ENCODE measurements around the gene BRMS1L.
"Not testable (repeated sequence)": the region's sequence is repeated elsewhere in the genome, so short reads cannot be mapped to it uniquely, and the experiment has no call there.

BRMS1L gene, protein sequence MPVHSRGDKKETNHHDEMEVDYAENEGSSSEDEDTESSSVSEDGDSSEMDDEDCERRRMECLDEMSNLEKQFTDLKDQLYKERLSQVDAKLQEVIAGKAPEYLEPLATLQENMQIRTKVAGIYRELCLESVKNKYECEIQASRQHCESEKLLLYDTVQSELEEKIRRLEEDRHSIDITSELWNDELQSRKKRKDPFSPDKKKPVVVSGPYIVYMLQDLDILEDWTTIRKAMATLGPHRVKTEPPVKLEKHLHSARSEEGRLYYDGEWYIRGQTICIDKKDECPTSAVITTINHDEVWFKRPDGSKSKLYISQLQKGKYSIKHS

DNA sequence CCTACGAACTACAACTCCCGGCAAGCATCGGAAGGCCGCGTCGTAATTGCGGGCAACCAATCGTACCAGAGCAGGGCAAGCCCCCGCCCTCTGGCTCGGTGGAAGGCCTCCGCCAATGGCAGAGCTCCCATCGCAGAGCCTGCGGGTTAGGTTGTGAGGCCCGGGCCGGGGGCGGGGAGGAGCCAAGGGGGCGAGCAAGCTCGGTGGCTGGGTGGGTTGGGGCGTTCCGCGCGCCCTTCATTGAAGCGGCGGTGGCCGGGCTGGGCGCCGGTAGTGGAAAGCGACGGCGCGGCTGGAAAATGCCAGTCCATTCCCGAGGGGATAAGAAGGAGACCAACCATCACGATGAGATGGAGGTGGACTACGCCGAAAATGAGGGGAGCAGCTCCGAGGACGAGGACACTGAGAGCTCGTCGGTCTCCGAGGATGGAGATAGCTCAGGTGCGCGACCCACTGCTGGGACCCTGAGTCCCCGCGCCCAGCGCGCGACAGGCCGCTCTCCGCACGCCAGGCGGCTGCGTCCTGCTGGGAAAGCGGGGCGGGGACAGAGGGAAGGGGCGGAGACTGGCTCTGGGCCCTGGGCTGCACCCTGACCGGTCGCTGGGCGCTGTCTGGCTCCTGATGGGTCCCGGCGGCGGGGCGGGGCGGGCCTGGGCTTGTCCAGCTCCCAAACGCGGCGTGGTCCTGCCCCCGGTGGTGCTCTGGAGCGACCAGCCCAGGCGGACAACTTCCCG is at the start of gene BRMS1L:
Gene BRMS1L, plus strand, starts transcription at position 121 of the 734 bp plus-strand sequence. Its CDS starts 179 bp downstream, at position 300.
- DNase-seq (ENCODE audit: low read depth in 2 of 3, low spot score in 2 of 3): peak; percentile 82 to 91 (median 88)

- no peak for DNase-seq (ENCODE audit: low read depth in 2 of 3, low spot score in 2 of 3)
Observed at GRCh38 chr14:35776823-35777222, 49.3 kb upstream of the BRMS1L start.

- not testable (repeated sequence) for DNase-seq (ENCODE audit: low read depth in 2 of 3, low spot score in 2 of 3)
Observed at GRCh38 chr14:35777550-35777949, 48.6 kb upstream of the BRMS1L start.

DNA sequence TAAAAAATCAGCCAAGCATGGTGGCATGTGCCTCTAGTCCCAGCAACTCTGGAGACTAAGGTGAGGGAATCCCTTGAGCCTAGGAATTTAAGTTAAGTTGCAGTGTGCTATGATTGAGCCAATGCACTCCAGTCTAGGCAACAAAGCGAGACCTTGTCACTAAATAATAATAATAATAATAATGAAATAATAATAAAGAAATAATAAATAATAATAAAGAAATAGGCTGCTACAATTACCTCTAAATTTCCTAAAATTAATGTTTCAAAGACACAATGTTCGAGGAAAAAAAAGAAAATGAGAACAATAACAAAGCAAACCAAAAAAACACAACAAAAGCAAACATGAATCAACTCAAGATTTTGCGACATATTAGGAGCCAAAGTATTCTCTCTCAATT is 46.8 kb upstream of the BRMS1L start:
- no peak for DNase-seq (ENCODE audit: low read depth in 2 of 3, low spot score in 2 of 3)

GRCh38 chr14:35783699-35784098 is 42.4 kb upstream of the BRMS1L start:
- no peak for DNase-seq (ENCODE audit: low read depth in 2 of 3, low spot score in 2 of 3)

GRCh38 chr14:35786856-35787255 is 39.3 kb upstream of the BRMS1L start:
- DNase-seq (ENCODE audit: low read depth in 2 of 3, low spot score in 2 of 3): no peak

GRCh38 chr14:35789651-35790050 is 36.5 kb upstream of the BRMS1L start:
- no peak for DNase-seq (ENCODE audit: low read depth in 2 of 3, low spot score in 2 of 3)

GRCh38 chr14:35797796-35798195 is 28.3 kb upstream of the BRMS1L start:
- DNase-seq (ENCODE audit: low read depth in 2 of 3, low spot score in 2 of 3): no peak

- DNase-seq (ENCODE audit: low read depth in 2 of 3, low spot score in 2 of 3): no peak
Observed at GRCh38 chr14:35806006-35806907, 19.9 kb upstream of the BRMS1L start.

GRCh38 chr14:35807131-35807961 is 18.8 kb upstream of the BRMS1L start:
- no peak for DNase-seq (ENCODE audit: low read depth in 2 of 3, low spot score in 2 of 3)

GRCh38 chr14:35808076-35808637 is 18.0 kb upstream of the BRMS1L start:
- DNase-seq (ENCODE audit: low read depth in 2 of 3, low spot score in 2 of 3): no peak

GRCh38 chr14:35808638-35809563 is 17.2 kb upstream of the BRMS1L start, which contains the start of gene RALGAPA1:
Gene RALGAPA1 (minus strand): TSS chr14:35809295. CDS start chr14:35808835, 460 bp downstream.
- peak; percentile 75 to 79 (median 76) for DNase-seq (ENCODE audit: low read depth in 2 of 3, low spot score in 2 of 3)

GRCh38 chr14:35809597-35809996 is 16.5 kb upstream of the BRMS1L start:
- DNase-seq (ENCODE audit: low read depth in 2 of 3, low spot score in 2 of 3): no peak

DNA sequence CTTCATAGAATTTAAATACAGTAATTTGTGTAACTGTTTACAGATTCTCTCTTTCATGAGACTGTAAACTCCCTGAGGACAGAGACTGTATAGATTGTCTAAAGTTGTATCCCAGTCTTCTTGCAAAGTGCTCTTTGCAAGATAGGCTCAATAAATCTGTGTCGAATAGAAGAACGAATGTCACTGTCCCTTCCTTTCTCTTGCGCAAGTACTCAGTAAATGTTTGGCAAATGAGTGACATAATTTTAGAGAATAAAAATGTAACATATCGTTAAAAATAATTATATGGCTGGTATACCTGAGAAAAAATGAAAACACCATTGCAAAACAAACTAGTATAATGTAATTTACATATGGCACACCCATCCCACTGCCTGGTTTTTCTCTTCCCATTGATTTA is 15.2 kb upstream of the BRMS1L start:
- DNase-seq (ENCODE audit: low read depth in 2 of 3, low spot score in 2 of 3): no peak

DNA sequence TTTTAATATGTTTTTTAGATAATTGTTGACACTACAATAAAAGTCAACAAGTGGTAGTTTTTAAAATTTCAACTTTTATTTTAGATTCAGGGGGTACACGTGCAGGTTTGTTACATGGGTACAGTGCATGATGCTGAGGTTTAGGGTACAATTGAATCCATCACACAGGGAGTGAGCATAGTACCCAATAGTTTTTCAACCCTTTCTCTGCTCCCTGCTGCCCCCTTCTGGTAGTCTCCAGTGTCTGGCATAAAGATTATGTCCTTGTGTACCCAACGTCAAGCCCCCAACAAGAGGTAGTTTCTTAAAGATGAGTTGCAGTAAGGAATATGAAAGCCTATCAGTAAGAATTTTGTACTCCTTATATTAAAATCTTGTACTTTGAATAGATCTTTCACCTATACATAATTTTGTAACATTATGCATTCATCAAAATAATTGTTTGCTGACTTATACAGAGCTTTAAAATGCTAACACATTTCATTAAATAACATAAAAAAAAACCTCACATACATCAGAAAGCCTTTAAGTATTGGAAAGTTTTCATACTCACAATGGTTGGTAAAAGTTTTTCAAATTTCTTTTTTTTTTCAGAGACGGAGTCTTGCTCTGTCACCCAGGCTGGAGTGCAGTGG is 11.7 kb upstream of the BRMS1L start:
- DNase-seq (ENCODE audit: low read depth in 2 of 3, low spot score in 2 of 3): peak; percentile 26 to 77 (median 58)

GRCh38 chr14:35818346-35819115 is 7.6 kb upstream of the BRMS1L start:
- DNase-seq (ENCODE audit: low read depth in 2 of 3, low spot score in 2 of 3): no peak

DNA sequence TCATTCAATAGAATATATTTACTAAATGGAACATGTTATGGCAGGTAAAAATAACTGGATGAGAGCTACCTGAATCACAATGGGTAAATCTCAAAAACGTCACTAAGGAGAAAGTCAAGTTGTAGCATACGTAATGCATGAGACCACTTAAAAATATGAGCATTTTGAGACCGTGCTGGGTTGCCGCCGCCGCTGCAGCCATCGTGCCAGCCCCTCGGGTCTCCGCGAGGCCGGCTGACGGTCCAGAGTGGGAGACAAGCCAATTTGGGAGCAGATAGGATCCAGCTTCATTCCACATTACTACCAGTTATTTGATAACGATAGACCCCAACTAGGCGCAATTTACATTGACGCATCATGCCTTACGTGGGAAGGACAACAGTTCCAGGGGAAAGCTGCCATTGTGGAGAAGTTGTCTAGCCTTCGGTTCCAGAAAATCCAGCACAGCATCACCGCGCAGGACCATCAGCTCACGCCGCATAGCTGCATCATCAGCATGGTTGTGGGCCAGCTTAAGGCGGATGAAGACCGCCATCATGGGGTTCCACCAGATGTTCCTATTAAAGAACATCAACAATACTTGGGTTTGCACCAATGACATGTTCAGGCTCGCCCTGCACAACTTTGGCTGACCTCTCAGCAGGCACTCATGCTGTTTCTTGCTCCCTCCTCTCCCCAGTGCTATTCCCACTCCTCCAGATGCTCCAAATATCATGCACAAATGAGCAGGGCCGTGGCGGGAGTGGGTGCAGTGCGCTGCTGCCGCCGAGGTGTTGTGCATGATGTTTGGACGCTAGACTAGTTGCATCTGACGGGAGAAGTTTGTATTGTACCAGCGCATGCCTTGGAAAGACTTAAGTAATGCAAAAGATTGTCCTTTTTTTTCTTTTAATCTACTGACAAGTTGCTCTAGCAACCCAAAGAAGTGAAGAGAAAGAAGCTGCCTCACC is 6.3 kb upstream of the BRMS1L start:
- no peak for DNase-seq (ENCODE audit: low read depth in 2 of 3, low spot score in 2 of 3)
